ENCODE results near the gene BOC. TPM values are rescaled to one million over a fixed set of nuclear protein-coding genes. Genes with fewer than 3 reads are reported as not detected.

The BOC gene
- total RNA-seq, 1 donor from 2014 or later: 0.33 TPM

GRCh38 chr3:113279686-113280085 is 68.3 kb downstream of the BOC start:
- H3K4me1 Mint-ChIP-seq: peaks cover 32% of the 10 kb centered on the region
- ChIA-PET POLR2A (no interaction called here), CTCF (interaction anchor here (0.9 to 1.0 kb wide), 2 partner anchors 9 kb away, joined by 3 read pairs; no protein-coding TSS in a partner anchor)
- no peaks in the 10 kb centered on the region for H3K36me3 Mint-ChIP-seq (ENCODE audit: low read depth)
- TF ChIP-seq CTCF (IDR thresholded peaks at IDR 0.05): no peak
- no peak for DNase-seq
- no peaks in the 10 kb centered on the region for H3K27me3 Mint-ChIP-seq
- H3K4me3 Mint-ChIP-seq: no peak overlapping the region
- intact Hi-C loops (cut with micrococcal nuclease): no loop called here
- no peak for ATAC-seq (ENCODE audit: low read depth)
- H3K27ac Mint-ChIP-seq: no peak overlapping the region
- no peaks in the 10 kb centered on the region for H3K9me3 Mint-ChIP-seq

- ChIA-PET POLR2A (no interaction called here), CTCF (no interaction called here)
- Mint-ChIP-seq H3K36me3 (ENCODE audit: low read depth) (no peaks in the 10 kb centered on the region), H3K27ac (no peak overlapping the region), H3K4me1 (peaks cover 3% of the 10 kb centered on the region), H3K9me3 (no peaks in the 10 kb centered on the region), H3K4me3 (no peak overlapping the region), H3K27me3 (no peaks in the 10 kb centered on the region)
- DNase-seq: no peak
- TF ChIP-seq CTCF (IDR thresholded peaks at IDR 0.05): no peak
- intact Hi-C loops (cut with micrococcal nuclease): no loop called here
- no peak for ATAC-seq (ENCODE audit: low read depth)
Measured at GRCh38 chr3:113283306-113283705, 71.9 kb downstream of the BOC start.

- intact Hi-C loops (cut with micrococcal nuclease): loop anchor here (5.0 kb wide), 3 partner anchors 293 to 1172 kb away; no protein-coding TSS in a partner anchor
- no peaks in the 10 kb centered on the region for H3K36me3 Mint-ChIP-seq (ENCODE audit: low read depth)
- no peak overlapping the region for H3K27ac Mint-ChIP-seq
Measured at GRCh38 chr3:113284453-113285050, 73.2 kb downstream of the BOC start.

GRCh38 chr3:113285226-113285625 is 73.9 kb downstream of the BOC start:
- no peak overlapping the region for H3K27ac Mint-ChIP-seq
- CTCF ChIA-PET: no interaction called here

More at GRCh38 chr3:113284453-113285050, 73.2 kb downstream of the BOC start:
- POLR2A ChIA-PET: no interaction called here
- CTCF ChIA-PET: no interaction called here
- DNase-seq: no peak
- H3K4me3 Mint-ChIP-seq: no peak overlapping the region
- TF ChIP-seq CTCF (IDR thresholded peaks at IDR 0.05): no peak
- no peaks in the 10 kb centered on the region for H3K4me1 Mint-ChIP-seq
- no peaks in the 10 kb centered on the region for H3K27me3 Mint-ChIP-seq
- ATAC-seq (ENCODE audit: low read depth): no peak
- no peaks in the 10 kb centered on the region for H3K9me3 Mint-ChIP-seq

GRCh38 chr3:113285741-113286140 is 74.4 kb downstream of the BOC start:
- H3K27ac Mint-ChIP-seq: no peak overlapping the region
- no peak for DNase-seq
- H3K36me3 Mint-ChIP-seq (ENCODE audit: low read depth): no peaks in the 10 kb centered on the region
- ChIA-PET CTCF (interaction anchor here (1.0 to 5.3 kb wide), 3 partner anchors 233 to 642 kb away, joined by 3 to 71 read pairs (median 44); no protein-coding TSS in a partner anchor), POLR2A (no interaction called here)
- H3K4me3 Mint-ChIP-seq: no peak overlapping the region
- no peaks in the 10 kb centered on the region for H3K9me3 Mint-ChIP-seq
- TF ChIP-seq CTCF (IDR thresholded peaks at IDR 0.05): no peak
- ATAC-seq (ENCODE audit: low read depth): no peak
- no peaks in the 10 kb centered on the region for H3K27me3 Mint-ChIP-seq
- intact Hi-C loops (cut with micrococcal nuclease): loop anchor here (5.0 kb wide), 3 partner anchors 292 to 1173 kb away; no protein-coding TSS in a partner anchor
- no peaks in the 10 kb centered on the region for H3K4me1 Mint-ChIP-seq

More at GRCh38 chr3:113285226-113285625, 73.9 kb downstream of the BOC start:
- DNase-seq (no peak), ATAC-seq (ENCODE audit: low read depth) (no peak)
- TF ChIP-seq CTCF (IDR thresholded peaks at IDR 0.05): no peak
- Mint-ChIP-seq H3K4me1 (no peaks in the 10 kb centered on the region), H3K9me3 (no peaks in the 10 kb centered on the region), H3K36me3 (ENCODE audit: low read depth) (no peaks in the 10 kb centered on the region), H3K4me3 (no peak overlapping the region), H3K27me3 (no peaks in the 10 kb centered on the region)
- POLR2A ChIA-PET: no interaction called here
- intact Hi-C loops (cut with micrococcal nuclease): loop anchor here (5.0 kb wide), 3 partner anchors 292 to 1173 kb away; no protein-coding TSS in a partner anchor

Data from activated B cell treated with CpG ODN at 0.5 μM for 24 hours (primary cell).